ENCODE data around the gene SPECC1. TPM values are rescaled to one million over a fixed set of nuclear protein-coding genes. Genes with fewer than 3 reads are reported as not detected.

SPECC1 gene
- total RNA-seq, 6 donors from 2014 or later = 21.8 to 65.0 (median 33.9) TPM

- no peak overlapping the region for H3K4me3 ChIP-seq
- no peaks in the 10 kb centered on the region for H3K27me3 ChIP-seq
- TF ChIP-seq POLR2AphosphoS5 (IDR thresholded peaks at IDR 0.05) (no peak), CTCF (IDR thresholded peaks at IDR 0.05) (no peak), EP300 (IDR thresholded peaks at IDR 0.05) (no peak), POLR2A (IDR thresholded peaks at IDR 0.05) (no peak)
- no peak overlapping the region for H3K27ac ChIP-seq
- H3K9me3 ChIP-seq = no peaks in the 10 kb centered on the region
- peak in 1 of 2 donors; percentile 35 for ATAC-seq (ENCODE audit: low FRiP score in 2 of 2)
- H3K4me1 ChIP-seq = peaks cover 0 to 4% (median 1%) of the 10 kb centered on the region in 4 donors
- DNase-seq = peak in 1 of 2 donors; percentile 30
- 95 to 96% methylated on average over 8 of the region's 8 CpGs for WGBS, 2 donors
- no peaks in the 10 kb centered on the region for H3K36me3 ChIP-seq
Measured at GRCh38 chr17:20210614-20211013, 201.5 kb downstream of the SPECC1 start.

DNA sequence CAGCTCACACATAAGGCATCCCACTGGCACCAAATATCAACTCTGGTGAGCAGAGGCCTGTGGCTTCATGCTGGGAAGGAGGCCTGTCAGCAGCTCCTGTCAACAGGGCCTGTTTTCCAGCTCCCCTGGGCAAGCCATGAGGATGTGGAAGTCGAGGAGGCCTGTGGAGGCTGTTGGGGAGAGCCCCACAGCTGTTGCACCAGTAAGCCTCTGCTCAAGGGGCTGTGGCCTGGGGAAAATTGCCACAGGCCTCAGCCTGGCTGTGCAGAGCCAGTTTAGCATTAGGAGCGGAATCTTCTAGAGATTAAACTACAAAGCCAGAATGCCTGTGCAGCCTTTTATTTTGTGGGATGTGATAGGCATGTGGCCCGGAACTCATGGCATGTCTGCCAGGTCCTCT is 202.1 kb downstream of the SPECC1 start:
- H3K4me3 ChIP-seq = no peak overlapping the region
- no peaks in the 10 kb centered on the region for H3K9me3 ChIP-seq
- DNase-seq = no peak
- no peaks in the 10 kb centered on the region for H3K36me3 ChIP-seq
- WGBS, 2 donors = 89 to 100% methylated on average over 3 of the region's 3 CpGs
- H3K4me1 ChIP-seq = peaks cover 0 to 3% (median under 1%) of the 10 kb centered on the region in 4 donors
- TF ChIP-seq CTCF (IDR thresholded peaks at IDR 0.05) = no peak
- no peak for TF ChIP-seq POLR2A (IDR thresholded peaks at IDR 0.05)
- no peak for TF ChIP-seq EP300 (IDR thresholded peaks at IDR 0.05)
- TF ChIP-seq POLR2AphosphoS5 (IDR thresholded peaks at IDR 0.05) = no peak
- no peak for ATAC-seq (ENCODE audit: low FRiP score in 2 of 2)
- no peak overlapping the region for H3K27ac ChIP-seq
- no peaks in the 10 kb centered on the region for H3K27me3 ChIP-seq

DNA sequence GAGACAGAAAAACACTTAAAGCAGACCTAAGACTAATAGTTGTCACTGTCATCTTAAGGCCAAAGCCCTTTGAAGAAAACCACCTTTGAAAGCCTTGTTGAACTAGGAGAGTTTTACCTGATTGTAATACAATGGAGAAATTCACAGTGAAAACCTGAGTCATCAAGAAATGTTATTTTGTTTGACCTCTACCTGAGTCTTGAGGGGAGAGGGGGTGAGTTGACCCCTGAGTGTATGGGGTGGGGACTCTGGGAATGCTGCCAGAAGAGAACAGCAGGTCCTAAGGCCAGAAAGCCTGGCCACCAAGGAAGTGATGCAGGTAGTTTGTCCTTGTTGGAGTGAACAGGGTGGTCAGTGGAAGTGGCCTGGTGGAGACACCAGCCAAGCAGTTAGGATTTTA is 204.3 kb downstream of the SPECC1 start:
- Histone ChIP-seq H3K4me1 (no peaks in the 10 kb centered on the region), H3K4me3 (no peak overlapping the region), H3K27ac (no peak overlapping the region), H3K36me3 (no peaks in the 10 kb centered on the region), H3K9me3 (no peaks in the 10 kb centered on the region), H3K27me3 (no peaks in the 10 kb centered on the region)
- TF ChIP-seq POLR2A (IDR thresholded peaks at IDR 0.05) = no peak
- no peak for TF ChIP-seq EP300 (IDR thresholded peaks at IDR 0.05)
- no peak for TF ChIP-seq POLR2AphosphoS5 (IDR thresholded peaks at IDR 0.05)
- TF ChIP-seq CTCF (IDR thresholded peaks at IDR 0.05) = no peak
- DNase-seq = no peak
- ATAC-seq (ENCODE audit: low FRiP score in 2 of 2) = no peak

GRCh38 chr17:20214794-20215193 is 205.6 kb downstream of the SPECC1 start:
- Histone ChIP-seq H3K4me1 (no peaks in the 10 kb centered on the region), H3K4me3 (no peak overlapping the region), H3K36me3 (no peaks in the 10 kb centered on the region), H3K9me3 (no peaks in the 10 kb centered on the region), H3K27ac (no peak overlapping the region), H3K27me3 (no peaks in the 10 kb centered on the region)
- TF ChIP-seq CTCF (IDR thresholded peaks at IDR 0.05) = no peak
- TF ChIP-seq EP300 (IDR thresholded peaks at IDR 0.05) = no peak
- no peak for TF ChIP-seq POLR2A (IDR thresholded peaks at IDR 0.05)
- TF ChIP-seq POLR2AphosphoS5 (IDR thresholded peaks at IDR 0.05) = no peak
- ATAC-seq (ENCODE audit: low FRiP score in 2 of 2) = no peak
- DNase-seq = no peak
- WGBS, 2 donors = 77 to 86% methylated on average over 6 to 8 of the region's 8 CpGs

DNA sequence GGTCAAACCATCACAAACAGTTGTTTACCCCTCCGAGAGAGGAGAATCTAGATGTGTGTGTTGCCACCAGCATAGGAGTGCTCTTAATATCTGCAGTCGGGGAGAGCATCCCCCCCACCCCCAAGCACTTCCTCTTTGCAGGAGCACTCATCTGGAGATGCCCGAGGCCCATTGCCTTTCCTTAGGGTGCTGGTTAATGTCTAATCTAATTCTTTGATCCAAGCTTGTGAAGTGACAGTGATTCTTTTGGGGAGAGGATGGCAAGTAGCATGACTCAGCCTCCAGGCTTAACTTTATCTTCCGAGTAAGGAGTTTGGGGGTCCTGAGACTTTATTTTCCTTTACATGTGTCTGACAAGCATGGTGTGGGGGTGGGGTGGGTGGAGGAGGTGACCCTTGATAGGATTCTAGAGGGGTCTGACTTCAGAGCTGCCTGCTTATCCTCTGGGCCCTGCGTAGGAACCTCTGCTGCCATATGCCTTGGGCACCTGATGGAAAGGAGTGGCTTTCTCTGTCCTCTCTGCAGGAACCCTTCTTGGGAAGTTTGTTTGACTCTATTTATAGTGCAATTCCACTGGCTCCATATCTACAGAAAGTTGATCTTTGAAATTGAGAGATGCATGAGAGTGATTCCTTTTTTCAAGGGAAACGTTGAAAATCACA is 207.1 kb downstream of the SPECC1 start:
- no peak for ATAC-seq (ENCODE audit: low FRiP score in 2 of 2)
- H3K27me3 ChIP-seq = no peaks in the 10 kb centered on the region
- TF ChIP-seq POLR2A (IDR thresholded peaks at IDR 0.05) (no peak), EP300 (IDR thresholded peaks at IDR 0.05) (no peak), POLR2AphosphoS5 (IDR thresholded peaks at IDR 0.05) (no peak), CTCF (IDR thresholded peaks at IDR 0.05) (no peak)
- WGBS, 2 donors = 61 to 68% methylated on average over 6 of the region's 6 CpGs
- H3K4me1 ChIP-seq = no peaks in the 10 kb centered on the region
- no peak for DNase-seq
- no peaks in the 10 kb centered on the region for H3K9me3 ChIP-seq
- no peak overlapping the region for H3K4me3 ChIP-seq
- no peak overlapping the region for H3K27ac ChIP-seq
- H3K36me3 ChIP-seq = no peaks in the 10 kb centered on the region
